PC-3 (cell line): Measurements from ENCODE around the gene FXYD1. TPM values are rescaled to one million over a fixed set of nuclear protein-coding genes. Genes with fewer than 3 reads are reported as not detected.

Experiments
- ATAC-seq: fragments of 200-7000 bp; cut with Tn5 transposase; 2 replicates; pipeline ENCODE4 v1.9.1; 2020; ENCODE audit warnings: mild to moderate bottlenecking, moderate library complexity
- BruUV-seq: library from RNA; stranded (reverse); fragments of 400-500 nt; replicated peaks from 2 replicates; lab custom pipeline; 2021; lab: Mats Ljungman, UMichigan
- CTCF ChIA-PET: fragments of 300-600 bp; sonication (Branson Sonifier 250); formaldehyde crosslinking; loops from one replicate; lab custom pipeline; 2022; ENCODE audit warnings: antibody characterized with exemption; lab: Charles Lee
- POLR2A ChIA-PET: fragments of 300-600 bp; sonication (Branson Sonifier 250); formaldehyde crosslinking; loops from one replicate; lab custom pipeline; 2022; ENCODE audit warnings: antibody characterized with exemption; ENCODE audit not compliant: unreplicated experiment; lab: Charles Lee
- DNase-seq: peaks from one replicate; pipeline ENCODE4 v3.0.0-alpha.2; 2015
- H2AFZ ChIP-seq: fragments of 300-600 bp; sonication (generic); 2 replicates; pipeline ENCODE4 v1.6.0; 2016; ENCODE audit warnings: antibody characterized with exemption, low read length
- H3F3A ChIP-seq: fragments of 300-600 bp; sonication (generic); one replicate; pipeline ENCODE4 v1.6.0; 2017; ENCODE audit warnings: antibody characterized with exemption, low read length, control low read depth, mild to moderate bottlenecking; ENCODE audit not compliant: unreplicated experiment
- H3K27ac ChIP-seq: fragments of 300-600 bp; sonication (generic); 2 replicates; pipeline ENCODE4 v1.5.1; 2016; ENCODE audit warnings: mild to moderate bottlenecking, low read length
- H3K27me3 ChIP-seq: fragments of 300-600 bp; sonication (generic); 2 replicates; pipeline ENCODE4 v1.6.1; 2016; ENCODE audit warnings: low read length, mixed read lengths
- H3K36me3 ChIP-seq: fragments of 300-600 bp; sonication (generic); 2 replicates; pipeline ENCODE4 v1.6.1; 2016; ENCODE audit warnings: low read depth, mixed run types, low read length, mixed read lengths
- H3K4me1 ChIP-seq: fragments of 300-600 bp; sonication (generic); 2 replicates; pipeline ENCODE4 v1.5.1; 2016; ENCODE audit warnings: low read length; ENCODE audit not compliant: insufficient read depth
- H3K4me2 ChIP-seq: fragments of 300-600 bp; sonication (generic); 2 replicates; pipeline ENCODE4 v1.6.0; 2016; ENCODE audit warnings: low read length
- H3K4me3 ChIP-seq: fragments of 300-600 bp; sonication (generic); 2 replicates; pipeline ENCODE4 v1.5.1; 2016; ENCODE audit warnings: mild to moderate bottlenecking, low read length, mixed read lengths
- H3K79me2 ChIP-seq: fragments of 300-600 bp; sonication (generic); 2 replicates; pipeline ENCODE4 v1.6.1; 2017; ENCODE audit warnings: low read length, mixed read lengths
- H3K9ac ChIP-seq: fragments of 300-600 bp; sonication (generic); 2 replicates; pipeline ENCODE4 v1.6.0; 2016; ENCODE audit warnings: mild to moderate bottlenecking, low read length
- H3K9me2 ChIP-seq: fragments of 300-600 bp; sonication (generic); replicated peaks from 2 replicates; pipeline ENCODE4 v1.6.1; 2016; ENCODE audit warnings: mixed run types, low read length, mixed read lengths
- H3K9me3 ChIP-seq: fragments of 300-600 bp; sonication (generic); 2 replicates; pipeline ENCODE4 v1.6.1; 2016; ENCODE audit warnings: low read length, mixed read lengths
- H4K20me1 ChIP-seq: fragments of 300-600 bp; sonication (generic); 2 replicates; pipeline ENCODE4 v1.6.1; 2016; ENCODE audit warnings: low read length, mixed read lengths
- CTCF ChIP-seq: fragments of 300-600 bp; sonication (generic); conservative IDR thresholded peaks from 2 replicates; pipeline ENCODE4 v1.5.1; 2017; ENCODE audit warnings: antibody characterized with exemption, low read depth, mild to moderate bottlenecking, low read length
- EZH2 ChIP-seq: fragments of 300-600 bp; sonication (generic); IDR thresholded peaks from one replicate; pipeline ENCODE4 v1.6.1; 2017; ENCODE audit warnings: antibody characterized with exemption, mild to moderate bottlenecking, low read length; ENCODE audit not compliant: unreplicated experiment
- EZH2phosphoT487 ChIP-seq: fragments of 300-600 bp; sonication (generic); IDR thresholded peaks from 2 replicates; pipeline ENCODE4 v1.6.1; 2018; ENCODE audit warnings: mild to moderate bottlenecking, antibody characterized with exemption, low read length, borderline replicate concordance
- intact Hi-C: fragments of 100-400 bp; cut with micrococcal nuclease; formaldehyde crosslinking; loops from 2 replicates; pipeline ENCODE4 v1.9.0; 2023
- total RNA-seq: library from RNA; depleted of rRNA; stranded (reverse); fragments of >200 nt; gene quantifications from 2 replicates; pipeline ENCODE4 v1.2.3, GENCODE V29; 2014

Gene FXYD1
- total RNA-seq, 1 experiment from 2014 or later: not detected

GRCh38 chr19:35120492-35120891 lies 18.1 kb upstream of the FXYD1 start:
- CTCF ChIA-PET: no interaction called here
- Histone ChIP-seq H4K20me1 (no peaks in the 10 kb centered on the region), H3K4me2 (peak overlapping the region; percentile 83), H3K4me3 (peak overlapping the region; percentile 53), H3K79me2 (peaks cover 23% of the 10 kb centered on the region), H3F3A (no peaks in the 10 kb centered on the region), H3K4me1 (peaks cover 75% of the 10 kb centered on the region), H3K36me3 (peaks cover 3% of the 10 kb centered on the region; the same call in 1 of the 2 replicates), H3K27me3 (no peaks in the 10 kb centered on the region), H2AFZ (peak overlapping the region; percentile 69; the same call in 1 of the 2 replicates), H3K27ac (peak overlapping the region; percentile 99), H3K9me2 (no peaks in the 10 kb centered on the region), H3K9me3 (no peaks in the 10 kb centered on the region), H3K9ac (peak overlapping the region; percentile 89)
- intact Hi-C loops: no loop called here
- POLR2A ChIA-PET: no interaction called here
- peak; percentile 88 for DNase-seq
- no TSS peak for BruUV-seq
- ATAC-seq: peak; percentile 74
- TF ChIP-seq EZH2phosphoT487 (no peak), CTCF (no peak), EZH2 (no peak)

DNA sequence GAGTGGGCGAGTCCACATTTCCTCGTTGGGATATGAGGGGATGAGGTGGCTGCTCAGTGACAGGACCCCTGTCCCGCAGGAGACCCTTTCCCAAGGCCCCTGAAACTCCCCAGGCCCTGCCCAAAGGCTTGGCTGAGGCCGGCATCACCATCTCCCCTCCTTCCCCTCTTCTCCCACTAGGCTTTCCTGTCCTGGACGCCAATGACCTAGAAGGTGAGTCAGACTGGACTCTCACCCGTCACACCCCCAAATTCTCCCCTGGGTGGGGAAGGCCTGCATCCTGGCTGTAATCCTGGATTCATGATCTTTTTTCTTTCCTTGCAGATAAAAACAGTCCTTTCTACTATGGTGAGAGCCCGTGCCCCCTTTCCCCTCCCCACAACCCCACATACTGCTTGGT lies 17.7 kb upstream of the FXYD1 start:
- Histone ChIP-seq H2AFZ (peak overlapping the region; percentile 69; the same call in 1 of the 2 replicates), H3F3A (no peaks in the 10 kb centered on the region), H3K9ac (peak overlapping the region; percentile 89), H3K9me2 (no peaks in the 10 kb centered on the region), H3K9me3 (no peaks in the 10 kb centered on the region), H4K20me1 (no peaks in the 10 kb centered on the region), H3K79me2 (peaks cover 23% of the 10 kb centered on the region), H3K36me3 (peaks cover 3% of the 10 kb centered on the region; the same call in 1 of the 2 replicates), H3K4me3 (peak overlapping the region; percentile 53), H3K4me2 (peak overlapping the region; percentile 83), H3K27ac (peak overlapping the region; percentile 99), H3K27me3 (no peaks in the 10 kb centered on the region), H3K4me1 (peaks cover 71% of the 10 kb centered on the region)
- no TSS peak for BruUV-seq
- intact Hi-C loops: no loop called here
- DNase-seq (peak; percentile 59), ATAC-seq (peak; percentile 58)
- CTCF ChIA-PET: no interaction called here
- TF ChIP-seq CTCF: no peak
- no peak for TF ChIP-seq EZH2phosphoT487
- no peak for TF ChIP-seq EZH2
- POLR2A ChIA-PET: no interaction called here

GRCh38 chr19:35122687-35123551 lies 15.7 kb upstream of the FXYD1 start:
- H4K20me1 ChIP-seq: no peaks in the 10 kb centered on the region
- H3F3A ChIP-seq: no peaks in the 10 kb centered on the region
- no peaks in the 10 kb centered on the region for H3K9me2 ChIP-seq
- ATAC-seq (no peak), DNase-seq (no peak)
- H3K27me3 ChIP-seq: no peaks in the 10 kb centered on the region
- H3K27ac ChIP-seq: peak overlapping the region; percentile 78
- no TSS peak for BruUV-seq
- peaks cover 3% of the 10 kb centered on the region; the same call in 1 of the 2 replicates for H3K36me3 ChIP-seq
- 0 out of 2 replicates have a peak, but pooled peaks cover 6% of the 10 kb centered on the region for H3K79me2 ChIP-seq
- peak overlapping the region; percentile 72 for H3K9ac ChIP-seq
- no peak overlapping the region for H3K4me3 ChIP-seq
- POLR2A ChIA-PET: no interaction called here
- H3K9me3 ChIP-seq: no peaks in the 10 kb centered on the region
- no peak overlapping the region for H3K4me2 ChIP-seq
- CTCF ChIA-PET: no interaction called here
- intact Hi-C loops: no loop called here
- TF ChIP-seq CTCF (no peak), EZH2 (no peak), EZH2phosphoT487 (no peak)
- peaks cover 58% of the 10 kb centered on the region for H3K4me1 ChIP-seq
- no peak overlapping the region for H2AFZ ChIP-seq
